Psoas muscle (tissue), 8 donors: ENCODE results near the gene CHRNG. TPM values are rescaled to one million over a fixed set of nuclear protein-coding genes. Genes with fewer than 3 reads are reported as not detected.

Experiments used
- ATAC-seq, 4 donors: fragments of 200-7000 bp; cut with Tn5 transposase; one replicate each; pipeline ENCODE4 v1.9.1; 2020; ENCODE audit warnings: moderate library complexity in 3 of 4, mild to moderate bottlenecking in 2 of 4
- DNase-seq, 2 donors: peaks; one replicate each; pipeline ENCODE4 v3.0.0-alpha.2; 2020
- H3K27ac ChIP-seq: fragments of 200-600 bp; one replicate; pipeline ENCODE4 v1.8.0; 2022
- H3K27me3 ChIP-seq, 3 donors: fragments of 200-600 bp in 1 of 3; one replicate each; pipeline versions ENCODE4 v1.6.1 to v1.8.0; 2013 to 2022; ENCODE audit warnings: low read length in 2 of 3, mild to moderate bottlenecking in 2 of 3, moderate library complexity in 1 of 3; ENCODE audit not compliant: insufficient read depth in 3 of 3
- H3K36me3 ChIP-seq, 2 donors: fragments of 200-600 bp in 1 of 2; one replicate each; pipeline versions ENCODE4 v1.6.1 to v1.8.0; 2013 to 2022; ENCODE audit warnings: low read depth in 1 of 2, mild to moderate bottlenecking in 1 of 2, moderate library complexity in 1 of 2; ENCODE audit not compliant: insufficient read depth in 1 of 2
- H3K4me1 ChIP-seq: fragments of 200-600 bp; one replicate; pipeline ENCODE4 v1.8.0; 2022
- H3K4me3 ChIP-seq: fragments of 200-600 bp; one replicate; pipeline ENCODE4 v1.8.0; 2022; ENCODE audit warnings: mild to moderate bottlenecking
- H3K9me3 ChIP-seq: fragments of 200-600 bp; one replicate; pipeline ENCODE4 v1.8.0; 2022
- CTCF ChIP-seq: fragments of 200-600 bp; IDR thresholded peaks from one replicate; pipeline ENCODE4 v1.8.0; 2022; ENCODE audit warnings: antibody characterized with exemption
- WGBS, 3 donors: extraction: QIAGEN DNeasy Blood & Tissue Kit; methylation state at CpG; one replicate each; pipeline versions ENCODE4 v1.1.6 to v1.1.7; 2013; 5-methylcytosine and 5-hydroxymethylcytosine counted together
- intact Hi-C, 2 donors: fragments of 100-400 bp; cut with DNase I; formaldehyde crosslinking; loops; one replicate each; pipeline versions ENCODE4 v1.11.0 to v1.14.2; 2022
- polyA plus RNA-seq, 3 donors: library from polyadenylated mRNA; stranded (reverse); fragments of 200-250 nt; gene quantifications; one replicate each; pipeline ENCODE4 v1.2.3, GENCODE V29; 2013
- total RNA-seq, 4 donors: library from RNA; stranded (reverse); fragmentation: NEBNext Ultra II Directional in 2 of 4; extraction: Animal tissue kit (Norgen Biotek cat#: 25700) in 2 of 4; gene quantifications; one replicate each; pipeline versions ENCODE4 v1.2.1 to v1.2.4, GENCODE V29; 2021 to 2023
- donor health status: healthy with polysubstance abuse.
- donor health status: DM: no; HTN: no; CAD: no; lungs with moderate emphysema.
- donor health status: Bipolar disorder and iron deficiency.
- donor health status: healthy.
- donor health status: DM: yes; HTN: yes; CAD: no.
- donor health status: DM: no; HTN: no; CAD: no.
- donor health status: DM: no; HTN: no; CAD: no.
- donor health status: DM: yes; HTN: yes; CAD: no.

Gene CHRNG
- total and polyA plus RNA-seq, 7 donors: 0.68 to 94.1 (median 6.9) TPM

GRCh38 chr2:232521959-232522622, 17.4 kb upstream of the CHRNG start:
- H3K27ac ChIP-seq: peak overlapping the region; percentile 41
- H3K4me3 ChIP-seq: peak overlapping the region; percentile 81
- intact Hi-C loops: loop anchor here (2.0 to 5.0 kb wide), 5 partner anchors 35 to 615 kb away; partner anchors contain the start of gene ECEL1 (in 1 of the 2)
- peaks cover 33% of the 10 kb centered on the region for H3K4me1 ChIP-seq
- ATAC-seq (peak; percentile 19 to 52 (median 32)), DNase-seq (peak; percentile 70 to 86)
- WGBS, 3 donors: 3% methylated on average over 22 to 66 of the region's 66 CpGs
- peak; percentile 95 for TF ChIP-seq CTCF
- H3K27me3 ChIP-seq: peaks cover 0 to 12% (median 0%) of the 10 kb centered on the region in 3 donors
- no peaks in the 10 kb centered on the region for H3K9me3 ChIP-seq
- H3K36me3 ChIP-seq: no peaks in the 10 kb centered on the region

GRCh38 chr2:232522623-232523401, 16.7 kb upstream of the CHRNG start:
- no peak for TF ChIP-seq CTCF

GRCh38 chr2:232523402-232523681, 16.1 kb upstream of the CHRNG start:
- 15 to 34% (median 23%) methylated on average over 16 of the region's 16 CpGs for WGBS, 3 donors
- H3K27ac ChIP-seq: peak overlapping the region; percentile 98
- DNase-seq (no peak), ATAC-seq (peak in 1 of 4 donors; percentile 0)
- H3K9me3 ChIP-seq: no peaks in the 10 kb centered on the region
- H3K27me3 ChIP-seq: peaks cover 0 to 12% (median 0%) of the 10 kb centered on the region in 3 donors
- peaks cover 0 to 5% of the 10 kb centered on the region in 2 donors for H3K36me3 ChIP-seq
- H3K4me1 ChIP-seq: peaks cover 43% of the 10 kb centered on the region
- peak overlapping the region; percentile 81 for H3K4me3 ChIP-seq
- TF ChIP-seq CTCF: no peak
- intact Hi-C loops: loop anchor here (2.0 to 5.0 kb wide), 5 partner anchors 37 to 616 kb away; partner anchors contain the start of gene ECEL1 (in 1 of the 2)

More at GRCh38 chr2:232522623-232523401, 16.7 kb upstream of the CHRNG start:
- H3K36me3 ChIP-seq: peaks cover 0 to 4% of the 10 kb centered on the region in 2 donors
- WGBS, 3 donors: 35 to 43% (median 38%) methylated on average over 39 to 46 of the region's 46 CpGs
- peak overlapping the region; percentile 81 for H3K4me3 ChIP-seq
- intact Hi-C loops: loop anchor here (2.0 to 5.0 kb wide), 5 partner anchors 36 to 616 kb away; partner anchors contain the start of gene ECEL1 (in 1 of the 2)
- H3K9me3 ChIP-seq: no peaks in the 10 kb centered on the region
- H3K4me1 ChIP-seq: peaks cover 39% of the 10 kb centered on the region
- H3K27me3 ChIP-seq: peaks cover 0 to 12% (median 0%) of the 10 kb centered on the region in 3 donors
- no peak for ATAC-seq
- no peak for DNase-seq
- peak overlapping the region; percentile 98 for H3K27ac ChIP-seq

GRCh38 chr2:232523682-232524597, 15.6 kb upstream of the CHRNG start:
- TF ChIP-seq CTCF: peak; percentile 25
- Histone ChIP-seq H3K36me3 (peaks cover 0 to 5% of the 10 kb centered on the region in 2 donors), H3K4me1 (peaks cover 48% of the 10 kb centered on the region), H3K27me3 (peaks cover 0 to 12% (median 0%) of the 10 kb centered on the region in 3 donors), H3K4me3 (peak overlapping the region; percentile 81), H3K27ac (peak overlapping the region; percentile 98), H3K9me3 (no peaks in the 10 kb centered on the region)
- intact Hi-C loops: loop anchor here (2.0 to 5.0 kb wide), 5 partner anchors 37 to 617 kb away; partner anchors contain the start of gene ECEL1 (in 1 of the 2)
- DNase-seq: peak; percentile 59 to 84
- ATAC-seq: peak; percentile 29 to 54 (median 42)
- WGBS, 3 donors: 1 to 18% (median 2%) methylated on average over 54 to 75 of the region's 75 CpGs
